Astrocyte (in vitro differentiated cells and primary cell): ENCODE results near the gene PIK3R6. TPM values are rescaled to one million over a fixed set of nuclear protein-coding genes. Genes with fewer than 3 reads are reported as not detected.

Experiments used
- DNase-seq: peaks from one replicate; pipeline ENCODE4 v3.0.0-alpha.2; 2010; ENCODE audit warnings: low read depth
- FAIRE-seq: peaks from 2 replicates; lab custom pipeline; 2011; peaks lifted over from hg19 to GRCh38; lab: Jason Lieb, UNC
- H2AFZ ChIP-seq: 2 replicates; pipeline ENCODE4 v1.6.0; 2012; ENCODE audit warnings: low read depth, low read length, inconsistent platforms
- H3K27ac ChIP-seq: 2 replicates; pipeline ENCODE4 v1.5.1; 2011; ENCODE audit warnings: low read depth, low read length, inconsistent platforms
- H3K27me3 ChIP-seq: 2 replicates; pipeline ENCODE4 v1.6.0; 2011; ENCODE audit warnings: low read length, inconsistent platforms; ENCODE audit not compliant: insufficient read depth
- H3K36me3 ChIP-seq: 2 replicates; pipeline ENCODE4 v1.5.1; 2011; ENCODE audit warnings: low read length, inconsistent platforms; ENCODE audit not compliant: insufficient read depth
- H3K4me1 ChIP-seq: 2 replicates; pipeline ENCODE4 v1.5.1; 2011; ENCODE audit warnings: low read length, inconsistent platforms; ENCODE audit not compliant: insufficient read depth
- H3K4me2 ChIP-seq: 2 replicates; pipeline ENCODE4 v1.6.0; 2012; ENCODE audit warnings: low read length, inconsistent platforms
- H3K4me3 ChIP-seq: 2 replicates; pipeline ENCODE4 v1.5.1; 2011; ENCODE audit warnings: low read depth, mild to moderate bottlenecking, low read length, inconsistent platforms; ENCODE audit not compliant: insufficient read depth
- H3K79me2 ChIP-seq: 2 replicates; pipeline ENCODE4 v1.6.0; 2012; ENCODE audit warnings: mild to moderate bottlenecking, low read length, inconsistent platforms; ENCODE audit not compliant: insufficient read depth
- H3K9ac ChIP-seq: 2 replicates; pipeline ENCODE4 v1.6.0; 2012; ENCODE audit warnings: mild to moderate bottlenecking, low read length, inconsistent platforms
- H3K9me3 ChIP-seq: 2 replicates; pipeline ENCODE4 v1.5.1; 2012; ENCODE audit warnings: low read depth, mild to moderate bottlenecking, low read length, inconsistent platforms; ENCODE audit not compliant: insufficient read depth
- H4K20me1 ChIP-seq: 2 replicates; pipeline ENCODE4 v1.6.0; 2012; ENCODE audit warnings: low read length, inconsistent platforms; ENCODE audit not compliant: insufficient read depth
- H3K27ac Mint-ChIP-seq: one replicate; pipeline ENCODE4 v1.8.0; 2021; ENCODE audit warnings: mild to moderate bottlenecking, mixed read lengths; ENCODE audit not compliant: unreplicated experiment
- H3K27me3 Mint-ChIP-seq: one replicate; pipeline ENCODE4 v1.8.0; 2021; ENCODE audit warnings: low read depth, mixed read lengths; ENCODE audit not compliant: unreplicated experiment
- H3K36me3 Mint-ChIP-seq: one replicate; pipeline ENCODE4 v1.8.0; 2021; ENCODE audit warnings: low read depth, mixed read lengths; ENCODE audit not compliant: unreplicated experiment
- H3K4me1 Mint-ChIP-seq: one replicate; pipeline ENCODE4 v1.8.0; 2021; ENCODE audit warnings: low read depth, mixed read lengths; ENCODE audit not compliant: unreplicated experiment
- H3K4me3 Mint-ChIP-seq: one replicate; pipeline ENCODE4 v1.8.0; 2021; ENCODE audit warnings: mild to moderate bottlenecking, moderate library complexity, mixed read lengths; ENCODE audit not compliant: unreplicated experiment
- H3K9me3 Mint-ChIP-seq: one replicate; pipeline ENCODE4 v1.8.0; 2021; ENCODE audit warnings: mild to moderate bottlenecking, mixed read lengths; ENCODE audit not compliant: unreplicated experiment
- CTCF ChIP-seq: IDR thresholded peaks from 2 replicates; pipeline ENCODE4 v1.5.1; 2011; ENCODE audit warnings: low read depth, mild to moderate bottlenecking, inconsistent platforms, low read length, moderate library complexity; ENCODE audit not compliant: insufficient read depth
- EZH2 ChIP-seq: IDR thresholded peaks from 2 replicates; pipeline ENCODE4 v1.6.1; 2012; ENCODE audit warnings: mild to moderate bottlenecking, low read length, inconsistent platforms; ENCODE audit not compliant: insufficient read depth
- total RNA-seq: library from RNA; stranded (reverse); gene quantifications from 2 replicates; pipeline ENCODE4 v1.2.1, GENCODE V29; 2021

The PIK3R6 gene
- total RNA-seq, 1 donor from 2014 or later = not detected

GRCh38 chr17:8838551-8839095, 28.9 kb downstream of the PIK3R6 start:
- Mint-ChIP-seq H3K9me3 (peaks cover 8% of the 10 kb centered on the region), H3K4me3 (no peak overlapping the region), H3K36me3 (peaks cover 1% of the 10 kb centered on the region), H3K27me3 (peaks cover 39% of the 10 kb centered on the region), H3K4me1 (no peaks in the 10 kb centered on the region), H3K27ac (no peak overlapping the region)
- no peaks in the 10 kb centered on the region for H4K20me1 ChIP-seq
- no peaks in the 10 kb centered on the region for H3K79me2 ChIP-seq
- H3K9me3 ChIP-seq = no peaks in the 10 kb centered on the region
- no peak for TF ChIP-seq EZH2
- no peak for TF ChIP-seq CTCF
- no peak overlapping the region for H3K27ac ChIP-seq
- H3K27me3 ChIP-seq = peaks cover 2% of the 10 kb centered on the region
- no peaks in the 10 kb centered on the region for H3K4me1 ChIP-seq
- H3K9ac ChIP-seq = no peak overlapping the region
- H3K4me2 ChIP-seq = no peak overlapping the region
- FAIRE-seq (no peak), DNase-seq (no peak)
- no peak overlapping the region for H3K4me3 ChIP-seq
- no peak overlapping the region for H2AFZ ChIP-seq
- no peaks in the 10 kb centered on the region for H3K36me3 ChIP-seq

GRCh38 chr17:8837563-8838075, 29.9 kb downstream of the PIK3R6 start:
- Histone ChIP-seq H2AFZ (no peak overlapping the region), H3K27me3 (peaks cover 2% of the 10 kb centered on the region), H3K4me1 (no peaks in the 10 kb centered on the region), H3K9me3 (no peaks in the 10 kb centered on the region), H3K36me3 (no peaks in the 10 kb centered on the region), H3K4me2 (no peak overlapping the region), H3K9ac (no peak overlapping the region), H4K20me1 (no peaks in the 10 kb centered on the region), H3K4me3 (no peak overlapping the region), H3K27ac (no peak overlapping the region), H3K79me2 (no peaks in the 10 kb centered on the region)
- H3K27ac Mint-ChIP-seq = peak overlapping the region; percentile 11
- DNase-seq (no peak), FAIRE-seq (no peak)
- no peak overlapping the region for H3K4me3 Mint-ChIP-seq
- H3K36me3 Mint-ChIP-seq = peaks cover 1% of the 10 kb centered on the region
- peaks cover 39% of the 10 kb centered on the region for H3K27me3 Mint-ChIP-seq
- no peak for TF ChIP-seq EZH2
- no peak for TF ChIP-seq CTCF
- H3K4me1 Mint-ChIP-seq = no peaks in the 10 kb centered on the region
- peaks cover 7% of the 10 kb centered on the region for H3K9me3 Mint-ChIP-seq

GRCh38 chr17:8836821-8837562, 30.5 kb downstream of the PIK3R6 start:
- Histone ChIP-seq H3K9ac (no peak overlapping the region), H2AFZ (no peak overlapping the region), H3K4me3 (no peak overlapping the region), H4K20me1 (no peaks in the 10 kb centered on the region), H3K79me2 (no peaks in the 10 kb centered on the region), H3K27me3 (no peaks in the 10 kb centered on the region), H3K27ac (no peak overlapping the region), H3K9me3 (no peaks in the 10 kb centered on the region), H3K36me3 (no peaks in the 10 kb centered on the region), H3K4me1 (no peaks in the 10 kb centered on the region), H3K4me2 (no peak overlapping the region)
- H3K4me3 Mint-ChIP-seq = no peak overlapping the region
- H3K4me1 Mint-ChIP-seq = no peaks in the 10 kb centered on the region
- FAIRE-seq (no peak), DNase-seq (no peak)
- peaks cover 2% of the 10 kb centered on the region for H3K9me3 Mint-ChIP-seq
- TF ChIP-seq CTCF (no peak), EZH2 (no peak)
- H3K27me3 Mint-ChIP-seq = peaks cover 35% of the 10 kb centered on the region
- peaks cover 1% of the 10 kb centered on the region for H3K36me3 Mint-ChIP-seq
- H3K27ac Mint-ChIP-seq = peak overlapping the region; percentile 11
